Panc1 (cell line): Measurements from ENCODE around the gene GRIK3.

Source experiments
- POLR2AphosphoS5 ChIP-seq: IDR thresholded peaks from 2 replicates; pipeline ENCODE4 v1.6.1; 2012; ENCODE audit warnings: mild to moderate bottlenecking, low read depth, low read length, moderate library complexity
- SIN3A ChIP-seq: IDR thresholded peaks from 2 replicates; pipeline ENCODE4 v1.6.1; 2012; ENCODE audit warnings: low read depth, mild to moderate bottlenecking, low read length, moderate library complexity, borderline replicate concordance; ENCODE audit not compliant: insufficient read depth
- TCF7L2 ChIP-seq: IDR thresholded peaks from 2 replicates; pipeline ENCODE4 v1.6.1; 2011; ENCODE audit warnings: mild to moderate bottlenecking, low read depth, low read length, inconsistent platforms
- TF ChIP-seq, protein P1 (sequence below): fragments of 450-650 bp; IDR thresholded peaks from 2 replicates; pipeline ENCODE4 v1.5.1; 2017; ENCODE audit warnings: mild to moderate bottlenecking

DNA sequence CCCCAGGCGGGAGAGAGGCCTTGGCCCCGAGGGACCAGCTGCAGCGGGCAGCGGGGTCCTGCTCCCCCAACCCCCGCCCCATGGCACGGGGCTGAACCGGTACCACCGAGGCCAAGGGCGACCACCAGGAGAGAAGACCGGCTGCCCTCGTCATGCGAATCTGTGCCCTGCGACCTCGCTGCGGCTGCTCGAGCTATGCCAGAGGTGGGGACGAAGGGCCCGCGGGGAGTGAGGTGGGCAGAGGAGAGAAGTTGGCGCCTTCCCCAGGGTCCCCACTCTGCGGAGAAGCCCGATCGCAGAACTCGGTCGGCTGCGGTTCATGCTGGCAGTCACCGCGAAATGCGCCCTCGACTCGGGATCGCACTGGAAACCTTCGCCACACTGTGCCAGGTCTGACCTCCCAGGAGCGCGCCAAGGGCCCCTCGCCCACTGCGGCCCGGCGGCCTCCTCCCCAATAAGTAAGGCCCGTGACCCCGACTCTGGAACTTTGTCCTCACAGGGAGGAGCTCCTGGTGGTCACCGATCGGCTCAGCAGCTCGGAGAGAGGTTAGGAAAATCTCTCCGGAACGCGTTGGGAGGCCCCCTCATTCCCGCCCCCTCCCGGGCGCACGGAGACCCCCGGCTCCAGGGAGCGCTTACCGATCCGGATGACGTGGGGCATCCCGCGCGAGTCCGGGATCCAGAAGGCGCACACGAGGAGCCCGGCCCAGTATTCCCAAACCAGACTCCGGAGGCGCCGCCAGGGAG is 787 bp downstream of the GRIK3 start:
- TF ChIP-seq, protein P1, sequence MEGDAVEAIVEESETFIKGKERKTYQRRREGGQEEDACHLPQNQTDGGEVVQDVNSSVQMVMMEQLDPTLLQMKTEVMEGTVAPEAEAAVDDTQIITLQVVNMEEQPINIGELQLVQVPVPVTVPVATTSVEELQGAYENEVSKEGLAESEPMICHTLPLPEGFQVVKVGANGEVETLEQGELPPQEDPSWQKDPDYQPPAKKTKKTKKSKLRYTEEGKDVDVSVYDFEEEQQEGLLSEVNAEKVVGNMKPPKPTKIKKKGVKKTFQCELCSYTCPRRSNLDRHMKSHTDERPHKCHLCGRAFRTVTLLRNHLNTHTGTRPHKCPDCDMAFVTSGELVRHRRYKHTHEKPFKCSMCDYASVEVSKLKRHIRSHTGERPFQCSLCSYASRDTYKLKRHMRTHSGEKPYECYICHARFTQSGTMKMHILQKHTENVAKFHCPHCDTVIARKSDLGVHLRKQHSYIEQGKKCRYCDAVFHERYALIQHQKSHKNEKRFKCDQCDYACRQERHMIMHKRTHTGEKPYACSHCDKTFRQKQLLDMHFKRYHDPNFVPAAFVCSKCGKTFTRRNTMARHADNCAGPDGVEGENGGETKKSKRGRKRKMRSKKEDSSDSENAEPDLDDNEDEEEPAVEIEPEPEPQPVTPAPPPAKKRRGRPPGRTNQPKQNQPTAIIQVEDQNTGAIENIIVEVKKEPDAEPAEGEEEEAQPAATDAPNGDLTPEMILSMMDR = no peak
- no peak for TF ChIP-seq POLR2AphosphoS5
- no peak for TF ChIP-seq SIN3A
- TF ChIP-seq TCF7L2 = no peak
